ENCODE data around the gene CYBA.
"Not testable (repeated sequence)": the region's sequence is repeated elsewhere in the genome, so short reads cannot be mapped to it uniquely, and the experiment has no call there.

CYBA gene

DNA sequence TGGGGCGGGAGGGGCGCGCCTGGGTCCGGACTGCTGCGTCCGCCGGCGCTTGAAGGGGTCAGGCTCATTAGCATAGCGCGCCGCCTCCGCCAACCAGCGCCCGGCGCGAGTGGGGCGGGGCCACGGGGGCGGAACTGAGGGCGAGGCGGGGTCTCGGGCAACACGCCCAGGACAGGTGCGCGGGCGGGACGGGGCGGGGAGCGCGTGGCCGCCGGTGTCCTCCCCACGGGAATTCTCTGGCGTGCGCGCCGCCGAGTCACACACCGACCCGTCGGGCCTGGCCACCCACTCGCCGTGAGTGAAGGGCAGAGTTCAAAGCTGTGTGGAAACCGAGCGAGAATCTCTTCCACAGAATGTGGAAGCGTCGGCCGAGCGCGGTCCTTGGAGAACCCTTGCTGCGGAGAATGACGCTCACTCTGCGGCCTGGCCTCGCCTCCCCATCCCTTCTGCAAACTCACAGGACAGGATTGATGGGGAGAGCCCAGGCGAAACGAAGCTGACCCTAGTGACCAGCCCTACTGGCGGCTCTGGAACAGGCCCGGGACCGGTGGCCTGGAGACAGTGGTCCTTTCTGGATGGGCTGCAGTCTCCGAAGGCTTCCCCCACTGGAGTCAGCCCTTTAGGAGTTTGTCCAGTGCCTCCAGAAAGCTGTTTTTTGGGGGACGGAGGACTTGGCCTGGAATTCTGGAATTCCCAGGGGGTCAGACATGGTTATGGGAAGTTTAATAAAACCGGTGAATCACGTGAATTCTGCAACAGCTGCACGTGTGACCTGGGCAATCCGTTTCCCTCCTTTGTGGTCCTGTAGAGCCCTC lies 35.8 kb upstream of the CYBA start, which contains the start of gene SNAI3:
Gene SNAI3, minus strand, starts transcription at position 69 of the 815 bp plus-strand sequence. CDS start 101 bp downstream, outside the sequence.
- peak; percentile 88 for DNase-seq (ENCODE audit: low spot score)

- no peak for DNase-seq (ENCODE audit: low spot score)
Measured at GRCh38 chr16:88686062-88686438, 35.2 kb upstream of the CYBA start.

GRCh38 chr16:88685156-88686061 lies 34.6 kb upstream of the CYBA start:
- peak; percentile 75 for DNase-seq (ENCODE audit: low spot score)

DNA sequence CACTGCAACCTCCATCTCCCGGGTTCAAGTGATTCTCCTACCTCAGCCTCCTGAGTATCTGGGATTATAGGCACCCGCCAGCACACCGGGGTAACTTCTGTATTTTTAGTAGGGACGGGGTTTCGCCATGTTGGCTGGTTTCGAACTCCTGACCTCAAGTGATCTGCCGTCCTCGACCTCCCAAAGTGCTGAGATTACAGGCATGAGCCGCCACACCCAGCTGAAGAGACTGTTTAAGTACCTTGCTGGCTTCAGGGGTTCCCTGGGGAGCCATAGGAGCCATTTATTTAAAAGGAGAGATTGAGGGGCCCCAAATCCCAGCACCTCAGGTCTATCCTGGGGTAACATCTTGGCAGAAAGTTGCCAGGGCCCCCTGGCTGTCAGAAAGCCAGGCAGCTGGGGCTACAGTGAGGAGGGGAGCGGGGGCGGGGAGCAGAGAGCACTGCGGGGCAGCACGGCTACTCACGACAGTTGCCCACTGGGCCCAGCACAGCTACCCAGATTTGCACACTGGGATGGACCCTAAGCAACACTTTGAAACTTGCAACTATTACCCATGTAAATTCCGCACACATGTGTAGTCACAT lies 33.8 kb upstream of the CYBA start:
- no peak for DNase-seq (ENCODE audit: low spot score)

GRCh38 chr16:88681709-88682451 lies 31.0 kb upstream of the CYBA start:
- peak; percentile 92 for DNase-seq (ENCODE audit: low spot score)

- peak; percentile 79 for DNase-seq (ENCODE audit: low spot score)
Measured at GRCh38 chr16:88681084-88681680, 30.3 kb upstream of the CYBA start.

GRCh38 chr16:88680554-88681083 lies 29.8 kb upstream of the CYBA start:
- DNase-seq (ENCODE audit: low spot score), result no peak

DNA sequence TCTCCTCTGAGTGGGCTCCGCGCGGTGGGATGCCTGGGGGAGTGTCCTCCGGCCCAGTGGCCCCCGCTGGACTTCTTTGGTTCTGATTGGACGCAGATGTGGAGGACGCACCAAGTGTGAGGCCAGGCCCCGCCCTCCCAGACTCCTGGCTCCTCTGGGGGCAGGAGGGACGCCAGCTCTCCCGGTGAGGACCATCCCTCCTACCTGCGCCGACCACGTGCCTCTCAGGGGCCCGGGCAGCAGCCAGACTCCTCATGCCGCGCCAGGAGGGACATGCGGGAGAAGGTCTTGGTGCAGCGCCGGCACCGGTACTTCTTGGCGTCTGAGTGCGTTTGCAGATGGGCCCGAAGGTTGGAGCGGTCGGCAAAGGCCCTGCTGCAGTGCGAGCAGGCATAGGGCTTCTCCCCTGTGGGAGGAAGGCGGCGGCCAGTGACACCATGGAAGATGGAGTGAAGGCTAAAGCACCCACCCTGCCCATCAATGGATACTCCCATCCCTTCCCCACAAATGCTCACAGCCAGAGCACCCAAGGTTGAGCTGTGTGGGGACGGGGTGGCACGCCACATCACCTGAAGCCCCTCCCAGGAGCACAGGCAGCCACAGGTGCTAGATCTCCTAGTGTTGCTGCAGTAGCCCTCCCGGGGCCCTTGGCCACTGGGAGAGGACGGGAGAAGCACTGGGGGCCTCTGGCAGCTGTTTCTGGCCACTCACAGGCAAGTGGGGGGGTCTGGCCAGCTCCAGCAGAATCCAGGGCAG lies 27.5 kb upstream of the CYBA start:
- no peak for DNase-seq (ENCODE audit: low spot score)

- no peak for DNase-seq (ENCODE audit: low spot score)
Measured at GRCh38 chr16:88677721-88678120, 26.9 kb upstream of the CYBA start.

DNA sequence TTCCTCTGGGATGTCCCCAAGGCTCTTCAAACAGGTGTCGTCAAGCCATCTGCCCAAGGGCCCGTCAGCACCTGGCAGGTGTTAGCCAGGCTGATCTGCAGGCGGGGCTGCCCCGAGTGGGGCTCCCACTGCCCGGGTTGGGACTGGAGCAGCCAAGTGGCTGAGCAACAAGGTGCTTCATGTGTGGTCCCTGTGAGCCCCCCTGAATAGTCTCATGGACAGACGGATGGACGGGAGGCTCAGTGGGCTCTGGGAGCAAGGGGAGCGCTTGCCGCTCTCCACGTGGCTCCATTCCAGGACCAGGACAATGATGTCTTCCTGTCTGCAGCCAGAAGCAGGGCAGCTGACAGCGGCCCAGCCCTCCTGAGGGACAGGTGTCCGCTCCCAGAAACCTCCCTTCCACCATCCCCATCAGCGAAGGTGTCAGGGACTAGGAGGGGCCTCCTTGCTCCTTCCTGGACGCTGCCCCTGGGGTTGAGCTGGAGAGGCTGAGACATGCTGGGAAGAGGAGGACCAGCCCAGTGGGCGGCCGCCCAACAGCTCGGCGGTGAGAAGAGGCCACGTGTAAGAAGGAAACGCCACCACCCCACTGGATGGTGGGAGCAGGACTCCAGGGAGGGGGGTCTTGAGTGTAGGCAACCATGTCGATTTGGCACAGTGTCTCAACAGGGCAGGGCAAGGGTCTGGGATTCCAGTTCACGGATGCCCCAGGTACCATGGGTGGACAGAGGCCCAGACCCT lies 25.8 kb upstream of the CYBA start:
- no peak for DNase-seq (ENCODE audit: low spot score)

DNA sequence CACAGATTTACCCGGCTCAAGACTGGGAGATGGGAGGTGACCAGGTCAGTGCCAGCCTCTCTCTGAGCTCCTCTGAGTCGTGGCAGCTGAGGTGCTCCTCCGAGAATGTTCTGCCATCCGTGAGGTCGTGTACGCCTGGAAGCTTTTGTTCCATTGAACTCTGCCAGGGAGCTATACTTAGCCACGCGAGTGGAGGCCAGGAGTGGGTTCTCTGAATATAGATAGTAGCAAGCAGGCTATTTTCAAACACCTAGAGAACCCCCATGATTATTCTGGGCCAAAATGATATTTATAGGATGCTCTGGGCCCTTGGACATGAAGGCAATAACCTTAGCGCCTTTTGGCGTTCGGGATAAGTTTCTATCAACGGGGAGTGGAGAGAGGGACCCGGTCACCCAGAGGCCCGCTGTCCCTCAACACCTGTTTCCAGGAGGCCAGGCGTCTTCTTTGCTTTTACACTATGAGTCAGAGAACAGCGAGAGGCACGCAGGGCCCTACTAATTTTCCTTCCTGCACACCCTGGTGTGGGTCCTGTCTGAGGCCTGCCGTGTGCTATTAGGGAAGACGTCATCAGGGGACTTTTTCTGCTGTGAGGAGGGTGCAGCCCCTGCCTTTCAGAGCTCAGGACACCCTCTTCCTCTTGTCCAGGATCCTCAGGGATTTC lies 23.0 kb upstream of the CYBA start:
- no peak for DNase-seq (ENCODE audit: low spot score)

DNA sequence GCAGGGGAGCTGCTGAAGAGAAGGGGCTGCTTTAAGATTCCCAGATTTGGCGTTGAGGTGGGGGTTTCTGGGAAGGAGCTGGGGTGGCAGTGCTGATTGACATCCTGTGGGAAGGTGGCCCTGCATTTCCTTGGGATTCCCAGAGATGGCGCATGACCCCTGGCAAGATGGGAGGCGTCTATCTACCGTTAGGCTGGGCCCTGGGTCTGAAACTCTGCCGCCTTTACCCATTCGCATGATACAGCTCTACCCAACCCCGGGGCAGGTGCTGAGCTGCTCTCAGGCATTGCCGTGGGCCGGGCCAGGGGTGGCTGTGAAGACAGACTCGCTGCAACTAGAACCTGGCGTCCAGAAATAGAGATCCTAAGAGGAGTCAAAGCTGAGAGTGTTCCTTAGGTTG lies 21.9 kb upstream of the CYBA start:
- no peak for DNase-seq (ENCODE audit: low spot score)

GRCh38 chr16:88671806-88672205 lies 21.0 kb upstream of the CYBA start:
- DNase-seq (ENCODE audit: low spot score), result no peak

DNA sequence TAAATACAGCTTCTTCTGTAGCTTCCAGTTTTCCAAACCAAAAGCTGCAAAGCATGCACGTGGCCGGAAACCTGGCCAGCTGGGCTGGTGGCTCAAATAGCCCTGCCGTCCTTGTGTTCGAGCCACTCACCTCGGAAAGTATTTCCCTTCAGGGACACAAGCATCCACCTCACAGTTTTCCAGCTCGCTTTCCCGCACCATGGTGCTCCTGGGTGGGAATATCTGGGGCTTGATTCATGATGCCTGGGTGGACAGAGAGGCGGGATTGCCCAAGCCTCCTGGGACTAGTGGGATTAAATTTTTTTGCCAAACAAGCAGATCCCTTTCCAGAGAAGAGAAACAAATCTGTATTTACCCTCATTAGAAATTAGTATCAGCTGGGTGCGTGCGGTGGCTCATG lies 19.1 kb upstream of the CYBA start:
- DNase-seq (ENCODE audit: low spot score), result no peak

GRCh38 chr16:88669493-88669892 lies 18.6 kb upstream of the CYBA start:
- DNase-seq (ENCODE audit: low spot score), result not testable (repeated sequence)

- DNase-seq (ENCODE audit: low spot score), result no peak
Measured at GRCh38 chr16:88667461-88667860, 16.6 kb upstream of the CYBA start.

DNA sequence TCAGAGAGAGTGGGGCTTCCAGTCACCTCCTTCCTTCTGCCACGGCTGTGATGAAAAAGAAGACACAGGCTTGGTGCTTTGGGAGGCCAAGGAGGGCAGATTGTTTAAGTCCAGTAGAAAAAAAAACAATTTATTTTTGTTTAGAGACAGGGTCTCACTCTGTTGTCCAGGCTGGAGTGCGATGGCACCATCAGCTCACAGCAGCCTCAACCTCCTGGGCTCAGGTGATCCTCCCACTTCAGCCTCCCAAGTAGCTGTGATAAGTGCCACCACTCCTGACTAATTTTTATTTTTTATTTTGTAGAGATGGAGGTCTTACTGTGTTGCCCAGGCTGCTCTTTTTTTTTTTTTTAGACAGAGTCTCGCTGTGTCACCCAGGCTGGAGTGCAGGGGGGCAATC lies 14.7 kb upstream of the CYBA start:
- no peak for DNase-seq (ENCODE audit: low spot score)

DNA sequence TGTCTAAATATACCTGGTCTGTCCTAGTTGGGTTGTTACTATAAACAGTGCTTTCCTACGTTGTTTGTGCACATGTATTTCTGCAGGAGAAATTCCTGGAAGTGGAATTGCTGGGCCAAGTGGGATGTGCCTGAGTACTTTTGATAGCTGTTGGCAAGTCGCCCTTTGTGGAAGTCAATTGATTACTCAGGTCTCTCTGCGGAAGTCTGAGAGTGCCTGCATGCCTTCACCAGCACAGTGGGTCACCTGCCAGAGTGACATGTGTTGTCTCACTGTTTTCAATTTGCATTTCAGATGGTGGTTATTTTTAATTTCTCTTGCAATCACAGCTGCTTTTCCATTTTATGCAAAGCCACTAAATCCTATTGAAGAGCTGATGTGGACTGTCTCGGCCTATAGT lies 14.3 kb upstream of the CYBA start:
- DNase-seq (ENCODE audit: low spot score), result peak; percentile 84

Data from NAMALWA (cell line).